OCI-LY1 (cell line): Measurements from ENCODE around the gene ANKH.

Experiments used
- EZH2 ChIP-seq: fragments of 200-600 bp; sonication (generic), shearing (Covaris generic); IDR thresholded peaks from 2 replicates; pipeline ENCODE4 v1.8.0; 2017; ENCODE audit warnings: borderline replicate concordance, mixed run types, mild to moderate bottlenecking, antibody characterized with exemption, low read length, moderate library complexity, mixed read lengths
- TF ChIP-seq, protein P1 (sequence below): fragments of 200-600 bp; sonication (generic), shearing (Covaris generic); IDR thresholded peaks from 2 replicates; pipeline ENCODE4 v1.5.1; 2017; ENCODE audit warnings: mild to moderate bottlenecking, antibody characterized with exemption, low read length, moderate library complexity, mixed read lengths

DNA sequence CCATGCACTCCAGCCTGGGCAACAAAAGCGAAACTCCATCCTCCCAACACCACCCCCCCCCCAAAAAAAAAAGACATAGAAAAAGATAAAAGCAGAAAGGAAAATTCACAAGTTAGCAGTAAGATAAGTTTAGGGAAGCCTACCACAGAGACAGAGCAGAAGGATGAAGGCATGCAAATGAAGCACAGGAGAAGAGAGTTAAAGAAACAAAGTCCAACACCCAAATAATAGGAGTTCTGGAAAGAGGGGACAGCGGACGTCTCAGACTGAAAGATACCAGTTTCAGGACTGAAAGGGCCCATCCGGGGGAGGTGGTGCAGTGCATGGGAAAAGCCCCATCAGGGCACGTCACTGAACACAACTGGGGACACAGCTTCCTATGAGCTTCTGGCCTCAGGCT, 152.8 kb downstream of the ANKH start:
- TF ChIP-seq, protein P1, sequence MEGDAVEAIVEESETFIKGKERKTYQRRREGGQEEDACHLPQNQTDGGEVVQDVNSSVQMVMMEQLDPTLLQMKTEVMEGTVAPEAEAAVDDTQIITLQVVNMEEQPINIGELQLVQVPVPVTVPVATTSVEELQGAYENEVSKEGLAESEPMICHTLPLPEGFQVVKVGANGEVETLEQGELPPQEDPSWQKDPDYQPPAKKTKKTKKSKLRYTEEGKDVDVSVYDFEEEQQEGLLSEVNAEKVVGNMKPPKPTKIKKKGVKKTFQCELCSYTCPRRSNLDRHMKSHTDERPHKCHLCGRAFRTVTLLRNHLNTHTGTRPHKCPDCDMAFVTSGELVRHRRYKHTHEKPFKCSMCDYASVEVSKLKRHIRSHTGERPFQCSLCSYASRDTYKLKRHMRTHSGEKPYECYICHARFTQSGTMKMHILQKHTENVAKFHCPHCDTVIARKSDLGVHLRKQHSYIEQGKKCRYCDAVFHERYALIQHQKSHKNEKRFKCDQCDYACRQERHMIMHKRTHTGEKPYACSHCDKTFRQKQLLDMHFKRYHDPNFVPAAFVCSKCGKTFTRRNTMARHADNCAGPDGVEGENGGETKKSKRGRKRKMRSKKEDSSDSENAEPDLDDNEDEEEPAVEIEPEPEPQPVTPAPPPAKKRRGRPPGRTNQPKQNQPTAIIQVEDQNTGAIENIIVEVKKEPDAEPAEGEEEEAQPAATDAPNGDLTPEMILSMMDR, result no peak
- TF ChIP-seq EZH2, result no peak
